ENCODE data around the gene RPL22. TPM values are rescaled to one million over a fixed set of nuclear protein-coding genes. Genes with fewer than 3 reads are reported as not detected.
"Not testable (repeated sequence)": the region's sequence is repeated elsewhere in the genome, so short reads cannot be mapped to it uniquely, and the experiment has no call there.

Gene RPL22
- total RNA-seq, 1 donor from 2014 or later = 153 TPM

DNA sequence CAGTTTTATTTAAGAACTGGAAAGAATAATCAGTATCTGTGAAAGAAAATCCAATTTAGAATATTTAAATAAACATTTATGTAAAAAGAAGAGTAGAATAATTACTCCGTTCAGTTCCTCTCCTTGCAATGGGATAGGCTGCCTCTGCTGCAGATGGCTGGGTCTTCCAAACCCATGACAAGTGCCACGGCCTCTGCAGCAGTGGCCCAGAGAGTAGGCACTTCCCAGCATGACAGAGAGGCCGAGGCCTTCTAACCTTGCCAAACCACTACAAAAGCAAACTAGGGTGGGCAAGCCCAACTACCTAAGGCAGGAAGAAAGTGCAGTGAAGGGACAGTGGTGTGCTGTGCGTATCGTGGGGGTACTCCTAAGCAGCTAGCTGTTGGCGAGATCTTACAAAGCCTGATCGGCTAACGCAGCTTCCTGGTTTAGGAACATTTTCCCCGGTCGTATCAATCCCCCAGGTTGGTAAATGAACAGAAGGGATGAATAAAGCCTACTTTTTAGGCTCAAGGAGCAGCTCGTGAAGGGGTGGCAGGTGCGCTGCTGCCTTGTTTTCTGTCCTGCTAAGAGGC, 21.9 kb upstream of the RPL22 start:
- Histone ChIP-seq H3K4me3 (ENCODE audit: low read depth, low read length) (no peak overlapping the region), H3K27me3 (ENCODE audit: control insufficient read depth, insufficient read depth, low read length) (no peaks in the 10 kb centered on the region), H3K36me3 (ENCODE audit: control insufficient read depth, insufficient read depth, low read length) (peaks cover 13% of the 10 kb centered on the region)
- FAIRE-seq (no peak), DNase-seq (ENCODE audit: low read depth) (no peak)
- TF ChIP-seq, protein P1, sequence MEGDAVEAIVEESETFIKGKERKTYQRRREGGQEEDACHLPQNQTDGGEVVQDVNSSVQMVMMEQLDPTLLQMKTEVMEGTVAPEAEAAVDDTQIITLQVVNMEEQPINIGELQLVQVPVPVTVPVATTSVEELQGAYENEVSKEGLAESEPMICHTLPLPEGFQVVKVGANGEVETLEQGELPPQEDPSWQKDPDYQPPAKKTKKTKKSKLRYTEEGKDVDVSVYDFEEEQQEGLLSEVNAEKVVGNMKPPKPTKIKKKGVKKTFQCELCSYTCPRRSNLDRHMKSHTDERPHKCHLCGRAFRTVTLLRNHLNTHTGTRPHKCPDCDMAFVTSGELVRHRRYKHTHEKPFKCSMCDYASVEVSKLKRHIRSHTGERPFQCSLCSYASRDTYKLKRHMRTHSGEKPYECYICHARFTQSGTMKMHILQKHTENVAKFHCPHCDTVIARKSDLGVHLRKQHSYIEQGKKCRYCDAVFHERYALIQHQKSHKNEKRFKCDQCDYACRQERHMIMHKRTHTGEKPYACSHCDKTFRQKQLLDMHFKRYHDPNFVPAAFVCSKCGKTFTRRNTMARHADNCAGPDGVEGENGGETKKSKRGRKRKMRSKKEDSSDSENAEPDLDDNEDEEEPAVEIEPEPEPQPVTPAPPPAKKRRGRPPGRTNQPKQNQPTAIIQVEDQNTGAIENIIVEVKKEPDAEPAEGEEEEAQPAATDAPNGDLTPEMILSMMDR (IDR thresholded peaks at IDR 0.05; ENCODE audit: insufficient read depth, low read length, severe bottlenecking) = no peak

DNA sequence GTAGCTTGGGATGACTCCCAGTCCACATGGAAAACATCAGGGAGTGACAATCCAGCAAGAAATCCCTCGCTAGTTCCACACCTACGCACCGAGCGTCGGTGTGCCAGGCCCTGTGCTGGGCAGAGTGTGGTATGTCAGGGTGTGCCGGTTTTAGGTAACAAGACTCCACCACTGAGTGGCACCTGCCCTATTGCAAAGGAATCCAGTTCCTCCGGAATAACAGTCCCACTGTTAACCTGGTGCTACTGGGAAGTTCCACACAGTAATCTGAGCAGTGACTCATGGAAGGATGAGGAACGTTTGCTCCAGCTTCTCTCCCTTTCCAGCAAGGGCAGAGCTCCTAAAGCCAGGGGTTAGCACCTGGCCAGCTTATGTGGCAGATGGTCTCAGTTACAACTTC, 20.8 kb upstream of the RPL22 start:
- DNase-seq (ENCODE audit: low read depth) = peak; percentile 98
- TF ChIP-seq, protein P1 (IDR thresholded peaks at IDR 0.05; ENCODE audit: insufficient read depth, low read length, severe bottlenecking) = no peak
- no peaks in the 10 kb centered on the region for H3K27me3 ChIP-seq (ENCODE audit: control insufficient read depth, insufficient read depth, low read length)
- peak; percentile 99 for FAIRE-seq
- H3K4me3 ChIP-seq (ENCODE audit: low read depth, low read length) = no peak overlapping the region
- peaks cover 9% of the 10 kb centered on the region for H3K36me3 ChIP-seq (ENCODE audit: control insufficient read depth, insufficient read depth, low read length)

DNA sequence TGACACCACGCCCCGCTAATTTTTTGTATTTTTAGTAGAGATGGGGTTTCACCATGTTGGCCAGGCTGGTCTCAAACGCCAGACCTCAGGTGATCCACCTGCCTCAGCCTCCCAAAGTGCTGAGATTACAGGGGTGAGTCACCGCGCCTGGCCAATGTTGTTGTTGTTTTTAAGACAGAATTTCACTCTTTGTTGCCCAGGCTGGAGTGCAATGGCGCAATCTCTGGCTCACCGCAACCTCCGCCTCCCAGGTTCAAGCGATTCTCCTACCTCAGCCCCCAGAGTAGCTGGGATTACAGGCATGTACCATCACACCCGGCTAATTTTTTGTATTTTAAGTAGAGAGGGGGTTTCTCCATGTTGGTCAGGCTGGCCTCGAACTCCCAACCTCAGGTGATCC, 20.2 kb upstream of the RPL22 start:
- not testable (repeated sequence) for H3K4me3 ChIP-seq (ENCODE audit: low read depth, low read length); FAIRE-seq; H3K27me3 ChIP-seq (ENCODE audit: control insufficient read depth, insufficient read depth, low read length); H3K36me3 ChIP-seq (ENCODE audit: control insufficient read depth, insufficient read depth, low read length)
- peak; percentile 54 for DNase-seq (ENCODE audit: low read depth)

DNA sequence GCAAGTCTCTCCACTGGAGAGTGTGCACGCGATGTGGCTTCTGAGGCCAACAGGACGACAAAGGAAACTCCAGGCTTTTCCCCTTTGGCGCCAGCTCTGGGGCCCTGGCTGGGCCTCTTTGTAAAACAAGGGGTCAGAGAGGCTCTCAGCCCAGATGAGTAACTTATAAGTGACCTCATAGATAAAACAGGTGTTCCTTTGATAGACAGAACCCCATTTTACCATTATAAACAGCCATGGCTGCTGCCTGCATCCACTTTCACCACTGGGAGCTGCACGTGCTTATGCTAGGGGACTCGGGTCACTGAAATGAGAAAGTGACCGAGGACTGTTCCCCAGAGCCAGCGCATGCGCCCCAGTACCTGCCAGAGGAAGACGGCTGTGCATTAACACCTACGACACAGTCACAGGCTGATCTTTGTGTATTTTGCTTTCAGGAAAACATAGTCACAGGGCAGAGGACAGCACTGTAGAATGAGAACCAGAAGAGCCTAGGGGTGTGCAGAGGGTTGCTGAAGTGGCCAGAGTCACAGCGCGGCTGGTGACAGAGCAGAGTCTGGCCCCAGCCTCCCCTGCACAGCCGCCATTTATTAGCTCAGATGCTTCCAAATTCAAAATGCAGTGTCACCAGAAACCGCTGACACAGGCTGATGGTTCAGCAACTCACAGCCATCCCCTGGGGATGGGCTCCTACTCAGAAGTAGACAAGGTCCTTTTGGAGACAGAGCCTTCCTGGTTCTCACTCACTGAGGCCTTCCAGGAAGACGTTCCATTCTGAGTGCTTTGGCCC, 19.2 kb upstream of the RPL22 start:
- Histone ChIP-seq H3K4me3 (ENCODE audit: low read depth, low read length) (no peak overlapping the region), H3K27me3 (ENCODE audit: control insufficient read depth, insufficient read depth, low read length) (no peaks in the 10 kb centered on the region), H3K36me3 (ENCODE audit: control insufficient read depth, insufficient read depth, low read length) (peaks cover 2% of the 10 kb centered on the region)
- FAIRE-seq (no peak), DNase-seq (ENCODE audit: low read depth) (no peak)
- TF ChIP-seq, protein P1 (IDR thresholded peaks at IDR 0.05; ENCODE audit: insufficient read depth, low read length, severe bottlenecking) = no peak

DNA sequence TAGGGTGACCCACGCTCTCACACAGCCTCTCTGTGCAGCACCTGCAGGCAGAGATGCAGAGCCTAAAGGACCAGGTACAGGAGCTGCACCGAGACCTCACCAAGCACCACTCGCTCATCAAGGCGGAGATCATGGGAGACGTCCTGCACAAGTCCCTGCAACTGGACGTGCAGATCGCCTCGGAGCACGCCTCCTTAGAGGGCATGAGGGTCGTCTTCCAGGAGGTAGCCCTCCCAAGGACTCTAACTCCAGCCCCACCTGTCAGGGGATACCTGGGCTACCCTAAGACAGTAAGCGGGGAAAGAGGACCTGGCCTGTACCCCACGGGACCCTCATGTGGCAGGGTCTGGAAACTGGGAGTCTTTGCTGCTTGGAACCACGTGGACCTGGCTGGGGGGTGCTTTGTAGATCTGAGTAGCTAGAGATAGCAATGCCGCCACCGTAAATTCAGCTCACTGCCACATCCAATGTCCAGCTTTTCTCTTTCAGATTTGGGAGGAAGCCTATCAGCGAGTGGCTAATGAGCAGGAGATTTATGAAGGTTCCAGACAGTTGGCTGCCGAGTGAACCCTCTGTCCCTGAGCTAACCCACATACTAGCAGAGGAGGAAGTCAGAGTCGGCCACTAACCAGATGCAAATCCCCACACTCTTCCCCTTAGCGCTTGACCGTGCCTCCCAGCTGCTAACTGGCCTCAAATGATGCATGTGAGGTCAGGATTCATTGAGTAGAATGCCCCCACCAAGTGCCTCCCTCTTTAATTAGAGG, 13.0 kb upstream of the RPL22 start:
- TF ChIP-seq, protein P1 (IDR thresholded peaks at IDR 0.05; ENCODE audit: insufficient read depth, low read length, severe bottlenecking) = no peak
- Histone ChIP-seq H3K4me3 (ENCODE audit: low read depth, low read length) (no peak overlapping the region), H3K36me3 (ENCODE audit: control insufficient read depth, insufficient read depth, low read length) (peaks cover 12% of the 10 kb centered on the region), H3K27me3 (ENCODE audit: control insufficient read depth, insufficient read depth, low read length) (no peaks in the 10 kb centered on the region)
- FAIRE-seq = no peak
- DNase-seq (ENCODE audit: low read depth) = no peak

DNA sequence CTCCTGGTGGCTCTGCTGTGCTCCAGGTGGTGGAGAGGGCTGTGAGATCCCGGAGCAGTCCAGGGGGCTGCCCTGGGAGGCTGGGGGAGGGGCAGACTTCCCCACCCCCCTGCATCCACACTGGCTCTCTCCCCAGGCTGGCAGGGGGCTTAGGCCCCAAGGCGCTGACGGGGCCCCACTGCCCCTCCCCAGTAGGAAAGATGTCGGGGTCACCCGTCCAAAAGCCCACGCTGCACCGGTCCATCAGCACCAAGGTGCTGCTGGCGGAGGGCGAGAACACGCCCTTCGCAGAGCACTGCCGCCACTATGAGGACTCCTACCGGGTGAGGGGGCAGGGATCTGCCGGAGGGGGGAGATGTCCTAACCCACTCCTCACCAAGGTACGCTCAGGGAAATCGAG, 12.3 kb upstream of the RPL22 start:
- DNase-seq (ENCODE audit: low read depth) (no peak), FAIRE-seq (no peak)
- TF ChIP-seq, protein P1 (IDR thresholded peaks at IDR 0.05; ENCODE audit: insufficient read depth, low read length, severe bottlenecking) = no peak
- Histone ChIP-seq H3K27me3 (ENCODE audit: control insufficient read depth, insufficient read depth, low read length) (no peaks in the 10 kb centered on the region), H3K36me3 (ENCODE audit: control insufficient read depth, insufficient read depth, low read length) (peaks cover 12% of the 10 kb centered on the region), H3K4me3 (ENCODE audit: low read depth, low read length) (no peak overlapping the region)
